Measurements from ENCODE around the gene MAPK7.

MAPK7 gene

DNA sequence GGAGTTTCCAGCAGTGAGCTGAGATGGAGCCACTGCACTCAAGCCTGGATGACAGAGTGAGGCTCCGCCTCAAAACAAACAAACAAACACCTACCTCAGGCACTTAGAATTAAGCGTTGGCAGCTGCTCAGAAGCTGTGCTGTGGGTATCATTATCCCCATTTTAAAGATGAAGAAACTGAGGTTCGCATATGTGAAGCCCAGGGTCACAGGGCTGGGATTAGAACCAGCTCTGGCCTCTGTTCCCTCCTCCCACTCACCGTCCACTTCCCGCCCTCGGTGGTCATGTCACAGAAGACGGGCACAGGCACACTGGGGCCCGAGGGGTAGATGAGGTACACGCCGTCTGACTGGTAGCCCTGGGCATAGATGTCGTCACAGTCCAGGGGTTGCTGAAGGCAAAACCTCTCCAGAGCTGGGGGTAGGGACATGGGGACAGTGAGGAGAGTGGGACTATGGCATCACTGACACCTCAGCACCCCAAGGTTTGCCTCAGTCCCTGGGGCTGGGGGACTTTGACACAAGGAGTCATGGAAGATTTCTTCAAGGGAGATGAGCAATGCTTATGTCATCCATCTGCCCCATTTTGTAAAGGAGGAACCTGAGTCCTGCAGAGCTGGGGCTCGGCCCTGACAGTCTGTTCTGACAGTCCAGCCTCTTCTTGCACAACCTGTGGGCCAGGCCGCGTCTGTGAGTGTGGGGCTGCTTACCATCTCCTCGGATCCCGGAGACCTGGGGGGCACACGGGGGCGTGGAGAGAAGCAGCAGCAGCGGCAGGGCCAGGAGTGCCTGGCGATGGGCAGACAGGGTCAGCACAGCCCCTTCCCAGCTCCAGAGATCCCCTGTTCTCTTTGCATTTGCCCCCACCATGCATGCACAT, 8.0 kb downstream of the MAPK7 start:
- Histone ChIP-seq H3K9ac (ENCODE audit: low read depth, low read length) (peak overlapping the region; percentile 47), H3K4me1 (ENCODE audit: control insufficient read depth, insufficient read depth, low read length) (peaks cover 12% of the 10 kb centered on the region), H3K4me3 (ENCODE audit: low read depth, low read length) (no peak overlapping the region), H3K9me3 (ENCODE audit: control insufficient read depth, insufficient read depth, low read length) (no peaks in the 10 kb centered on the region), H3K27me3 (ENCODE audit: control insufficient read depth, insufficient read depth, low read length) (no peaks in the 10 kb centered on the region), H3K36me3 (ENCODE audit: control insufficient read depth, insufficient read depth, low read length) (peaks cover 40% of the 10 kb centered on the region)

DNA sequence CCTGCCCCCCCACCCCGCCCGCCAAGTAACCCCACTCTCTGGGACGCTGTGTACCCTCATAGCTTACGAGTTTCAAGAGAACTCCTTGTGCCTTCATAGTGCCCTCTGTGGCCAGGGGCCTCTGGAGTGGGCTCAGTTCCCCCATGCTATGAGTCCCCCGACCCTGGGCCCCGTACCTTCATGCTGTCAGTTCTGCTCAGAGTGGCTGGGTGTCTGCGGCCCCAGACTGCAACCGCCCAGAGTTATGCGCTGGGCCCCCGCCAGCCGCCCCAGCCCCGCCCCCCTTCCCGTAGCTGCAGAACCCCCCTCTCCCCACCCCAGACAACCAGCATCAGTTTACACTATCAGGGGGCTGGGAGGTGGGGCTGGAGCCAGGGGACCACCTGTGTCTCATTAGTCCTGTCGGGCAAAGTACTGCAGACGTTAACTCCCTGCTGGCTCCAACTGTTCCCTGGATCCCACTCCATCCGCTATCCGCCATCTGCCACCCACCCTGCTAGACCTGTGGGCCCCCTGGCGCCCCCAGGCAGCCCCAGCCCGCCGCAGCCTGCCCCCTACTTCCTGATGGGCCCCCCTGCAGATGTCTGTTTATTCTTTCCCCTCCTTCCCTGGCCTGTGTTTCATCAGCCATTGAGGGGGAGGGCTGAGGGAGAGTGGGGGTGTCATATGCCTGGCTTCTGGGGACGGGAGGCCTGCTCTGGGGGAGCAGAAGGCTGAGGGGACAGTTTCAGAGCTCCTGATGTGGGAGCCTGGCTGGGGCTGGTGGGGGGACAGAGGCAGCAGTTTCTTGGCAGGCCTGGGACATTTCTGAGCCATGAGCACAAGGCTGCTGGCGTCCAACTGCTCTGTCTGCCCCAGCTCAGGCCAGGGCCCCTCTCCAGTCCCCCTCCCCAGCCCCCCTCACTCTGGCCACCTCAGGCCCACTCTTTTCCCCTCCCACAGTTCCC, 8.9 kb downstream of the MAPK7 start, which contains the start of gene MFAP4:
Gene MFAP4 (minus strand): TSS at position 217 of the 947 bp plus-strand sequence. CDS start 35 bp downstream, at position 182.
- Histone ChIP-seq H3K27me3 (ENCODE audit: control insufficient read depth, insufficient read depth, low read length) (no peaks in the 10 kb centered on the region), H3K9ac (ENCODE audit: low read depth, low read length) (peak within 1 kb of the TSS; percentile 47), H3K9me3 (ENCODE audit: control insufficient read depth, insufficient read depth, low read length) (no peaks in the 10 kb centered on the region), H3K36me3 (ENCODE audit: control insufficient read depth, insufficient read depth, low read length) (peaks cover 31% of the 10 kb centered on the region), H3K4me3 (ENCODE audit: low read depth, low read length) (peak within 1 kb of the TSS; percentile 8), H3K4me1 (ENCODE audit: control insufficient read depth, insufficient read depth, low read length) (peaks cover 15% of the 10 kb centered on the region)

DNA sequence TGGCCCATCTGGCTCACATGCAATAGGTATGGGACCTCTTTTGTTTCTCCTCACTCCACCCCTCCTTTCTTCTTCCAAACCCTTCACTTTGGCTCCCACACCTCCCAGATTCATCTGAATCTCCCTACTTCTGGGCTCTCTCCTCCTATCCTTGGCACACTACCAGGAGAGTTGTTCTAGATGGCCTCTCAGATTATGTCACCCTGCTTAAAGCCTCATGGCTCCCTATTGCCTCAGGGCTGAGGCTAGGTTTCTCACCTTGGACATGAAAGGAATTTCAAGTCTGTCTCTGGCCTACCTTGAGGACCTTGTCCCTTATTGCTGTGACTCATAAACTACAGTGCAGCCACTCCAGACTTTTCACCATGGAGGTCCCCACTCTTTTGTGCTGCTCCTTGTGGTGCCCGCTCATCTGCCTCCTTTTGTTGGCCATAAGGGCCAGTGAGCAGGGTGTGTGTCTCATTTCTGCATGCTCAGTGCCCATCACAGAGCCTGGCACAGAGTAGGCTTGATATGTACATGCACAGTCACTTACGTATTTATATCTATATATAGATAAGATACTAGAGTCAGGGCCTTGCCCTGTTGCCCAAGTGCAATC, 9.7 kb downstream of the MAPK7 start:
- H3K4me3 ChIP-seq (ENCODE audit: low read depth, low read length): no peak overlapping the region
- H3K27me3 ChIP-seq (ENCODE audit: control insufficient read depth, insufficient read depth, low read length): no peaks in the 10 kb centered on the region
- H3K9me3 ChIP-seq (ENCODE audit: control insufficient read depth, insufficient read depth, low read length): no peaks in the 10 kb centered on the region
- peaks cover 24% of the 10 kb centered on the region for H3K36me3 ChIP-seq (ENCODE audit: control insufficient read depth, insufficient read depth, low read length)
- peak overlapping the region; percentile 24 for H3K9ac ChIP-seq (ENCODE audit: low read depth, low read length)
- H3K4me1 ChIP-seq (ENCODE audit: control insufficient read depth, insufficient read depth, low read length): peaks cover 15% of the 10 kb centered on the region

DNA sequence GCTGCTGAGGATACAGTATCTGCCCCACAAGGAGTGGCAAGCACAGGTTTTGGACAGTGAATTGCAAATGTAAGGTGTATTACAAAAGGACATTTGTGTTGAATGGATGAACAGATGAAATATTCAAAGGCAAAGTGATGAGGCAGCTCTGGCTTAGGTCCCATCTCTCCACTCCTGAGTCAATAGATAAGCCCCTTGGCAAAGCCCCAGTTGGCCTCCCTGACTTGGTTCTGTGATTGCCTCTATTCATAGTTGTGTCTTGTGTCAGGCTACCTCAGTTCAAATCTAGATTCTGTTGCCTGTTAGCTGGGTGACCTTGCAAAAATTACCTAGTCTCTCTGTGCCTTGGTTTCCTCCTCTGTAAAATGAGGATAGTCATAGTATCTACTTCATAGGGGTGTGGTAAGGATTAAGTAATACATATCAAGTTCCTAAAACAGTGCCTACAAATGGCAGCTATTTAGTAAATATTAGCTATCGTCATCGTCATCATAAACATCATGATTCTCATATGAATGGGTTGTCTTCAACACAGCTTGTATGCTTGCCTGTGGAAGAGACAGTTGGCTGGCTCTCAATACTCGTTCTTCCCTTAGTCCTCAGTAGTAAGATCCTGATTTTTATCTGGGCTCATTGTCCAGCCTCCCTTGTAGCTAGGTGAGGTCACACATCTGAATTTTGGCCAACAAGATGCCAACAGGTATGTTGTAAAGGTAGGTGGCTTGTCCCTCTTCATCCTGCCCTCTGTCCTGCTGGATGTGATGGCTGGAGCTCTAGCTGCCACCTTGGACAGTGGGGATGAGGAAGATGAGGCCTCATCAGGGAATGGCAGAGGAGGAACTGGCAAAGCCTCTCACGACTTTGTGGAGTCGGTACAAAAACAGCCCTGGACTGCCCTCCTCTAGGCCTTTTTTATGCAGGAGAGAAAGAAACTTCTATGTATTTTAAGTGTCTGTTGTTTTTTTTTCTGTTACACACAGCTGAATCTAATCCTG, 10.8 kb downstream of the MAPK7 start:
- Histone ChIP-seq H3K4me1 (ENCODE audit: control insufficient read depth, insufficient read depth, low read length) (peaks cover 15% of the 10 kb centered on the region), H3K4me3 (ENCODE audit: low read depth, low read length) (no peak overlapping the region), H3K36me3 (ENCODE audit: control insufficient read depth, insufficient read depth, low read length) (peaks cover 15% of the 10 kb centered on the region), H3K9me3 (ENCODE audit: control insufficient read depth, insufficient read depth, low read length) (no peaks in the 10 kb centered on the region), H3K27me3 (ENCODE audit: control insufficient read depth, insufficient read depth, low read length) (no peaks in the 10 kb centered on the region), H3K9ac (ENCODE audit: low read depth, low read length) (no peak overlapping the region)

DNA sequence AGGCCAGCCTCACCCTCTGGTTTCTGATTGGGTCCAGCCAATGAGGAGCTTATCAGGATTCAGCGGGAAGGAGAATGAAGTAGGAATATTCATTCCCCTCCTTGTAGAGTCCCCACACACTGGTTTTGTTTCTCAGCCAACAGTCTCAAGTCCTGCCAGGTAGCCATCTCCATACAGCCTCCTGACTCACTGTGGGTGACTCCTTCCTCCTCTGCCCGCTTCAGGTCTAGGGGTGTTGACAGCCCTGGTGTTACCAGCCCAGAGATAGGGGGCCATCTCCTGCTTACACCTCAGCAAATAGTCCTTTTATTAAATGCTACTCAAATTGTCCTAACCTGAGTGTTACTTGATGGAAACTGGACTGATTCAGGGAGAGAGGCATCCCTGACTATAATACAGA, 12.7 kb downstream of the MAPK7 start:
- Histone ChIP-seq H3K4me1 (ENCODE audit: control insufficient read depth, insufficient read depth, low read length) (peaks cover 14% of the 10 kb centered on the region), H3K36me3 (ENCODE audit: control insufficient read depth, insufficient read depth, low read length) (no peaks in the 10 kb centered on the region), H3K27me3 (ENCODE audit: control insufficient read depth, insufficient read depth, low read length) (no peaks in the 10 kb centered on the region), H3K4me3 (ENCODE audit: low read depth, low read length) (no peak overlapping the region), H3K9ac (ENCODE audit: low read depth, low read length) (peak overlapping the region; percentile 32), H3K9me3 (ENCODE audit: control insufficient read depth, insufficient read depth, low read length) (no peaks in the 10 kb centered on the region)

DNA sequence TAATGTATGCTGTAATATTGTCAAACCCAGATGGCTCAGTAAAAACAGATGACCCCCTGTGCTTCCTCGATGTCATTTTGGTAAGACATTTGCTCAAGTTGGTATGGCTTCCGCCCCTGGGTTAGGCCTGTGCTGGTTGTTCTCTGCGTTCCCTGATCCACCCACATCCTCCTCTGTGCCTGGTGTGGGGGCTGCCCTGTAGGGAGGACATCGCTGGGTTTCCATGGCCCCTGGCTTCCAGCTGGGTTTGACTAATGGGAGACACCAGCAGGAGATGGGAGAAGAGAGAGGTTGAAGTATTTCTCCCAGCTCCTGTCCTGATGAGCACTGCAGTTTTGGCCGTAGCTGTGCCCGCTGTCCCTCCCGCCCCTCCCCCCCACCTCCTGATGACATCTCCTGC, 13.1 kb downstream of the MAPK7 start:
- no peaks in the 10 kb centered on the region for H3K9me3 ChIP-seq (ENCODE audit: control insufficient read depth, insufficient read depth, low read length)
- H3K4me1 ChIP-seq (ENCODE audit: control insufficient read depth, insufficient read depth, low read length): peaks cover 9% of the 10 kb centered on the region
- no peaks in the 10 kb centered on the region for H3K36me3 ChIP-seq (ENCODE audit: control insufficient read depth, insufficient read depth, low read length)
- H3K27me3 ChIP-seq (ENCODE audit: control insufficient read depth, insufficient read depth, low read length): no peaks in the 10 kb centered on the region
- no peak overlapping the region for H3K9ac ChIP-seq (ENCODE audit: low read depth, low read length)
- H3K4me3 ChIP-seq (ENCODE audit: low read depth, low read length): no peak overlapping the region

DNA sequence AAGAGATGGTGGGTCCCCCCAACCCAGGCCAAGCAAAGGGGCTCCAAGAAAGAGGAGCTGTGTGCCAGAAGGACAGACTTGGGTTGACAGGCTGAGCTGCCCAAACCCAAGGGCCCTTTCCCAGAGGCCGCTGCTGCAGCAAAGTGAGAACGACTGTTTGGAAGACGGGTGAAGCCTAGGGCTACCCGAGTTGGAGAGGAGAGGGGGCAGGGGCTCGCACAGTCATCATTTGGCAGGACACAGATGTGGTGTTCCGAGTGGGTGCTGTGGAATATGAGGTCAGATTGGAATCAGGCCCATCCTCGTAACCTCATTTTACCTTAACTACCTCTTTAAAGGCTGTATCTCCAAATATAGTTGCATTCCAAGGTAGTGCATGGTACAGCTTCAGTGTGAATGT, 14.0 kb downstream of the MAPK7 start:
- Histone ChIP-seq H3K4me1 (ENCODE audit: control insufficient read depth, insufficient read depth, low read length) (peaks cover 8% of the 10 kb centered on the region), H3K4me3 (ENCODE audit: low read depth, low read length) (no peak overlapping the region), H3K36me3 (ENCODE audit: control insufficient read depth, insufficient read depth, low read length) (no peaks in the 10 kb centered on the region), H3K9ac (ENCODE audit: low read depth, low read length) (peak overlapping the region; percentile 51), H3K27me3 (ENCODE audit: control insufficient read depth, insufficient read depth, low read length) (no peaks in the 10 kb centered on the region), H3K9me3 (ENCODE audit: control insufficient read depth, insufficient read depth, low read length) (no peaks in the 10 kb centered on the region)

DNA sequence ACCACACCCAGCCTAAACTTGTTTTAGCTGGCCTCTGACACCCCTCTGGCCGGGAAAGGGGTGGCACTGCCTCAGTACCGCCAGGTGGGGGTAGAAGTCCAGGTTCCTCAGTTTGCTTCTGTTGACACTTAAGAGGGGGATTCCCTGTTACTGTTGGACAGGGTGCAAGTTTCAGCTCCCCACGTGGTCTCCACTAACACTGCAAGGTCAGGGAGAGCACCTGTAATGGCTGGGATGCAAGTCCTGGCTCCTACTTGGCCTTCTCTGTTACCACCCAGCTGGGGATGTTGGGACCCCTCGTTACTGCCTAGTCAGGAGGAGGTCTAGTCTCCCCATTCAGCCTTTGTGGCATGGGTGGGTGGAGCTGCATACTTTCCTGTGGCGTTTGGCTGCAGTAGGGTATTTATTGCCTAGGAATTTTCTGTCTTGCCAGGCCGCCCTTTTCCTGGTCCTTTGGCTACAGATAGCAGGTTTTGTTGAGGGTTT, 19.3 kb downstream of the MAPK7 start:
- no peaks in the 10 kb centered on the region for H3K9me3 ChIP-seq (ENCODE audit: control insufficient read depth, insufficient read depth, low read length)
- peak overlapping the region; percentile 1 for H3K9ac ChIP-seq (ENCODE audit: low read depth, low read length)
- peaks cover 7% of the 10 kb centered on the region for H3K4me1 ChIP-seq (ENCODE audit: control insufficient read depth, insufficient read depth, low read length)
- no peak overlapping the region for H3K4me3 ChIP-seq (ENCODE audit: low read depth, low read length)
- no peaks in the 10 kb centered on the region for H3K27me3 ChIP-seq (ENCODE audit: control insufficient read depth, insufficient read depth, low read length)
- no peaks in the 10 kb centered on the region for H3K36me3 ChIP-seq (ENCODE audit: control insufficient read depth, insufficient read depth, low read length)

DNA sequence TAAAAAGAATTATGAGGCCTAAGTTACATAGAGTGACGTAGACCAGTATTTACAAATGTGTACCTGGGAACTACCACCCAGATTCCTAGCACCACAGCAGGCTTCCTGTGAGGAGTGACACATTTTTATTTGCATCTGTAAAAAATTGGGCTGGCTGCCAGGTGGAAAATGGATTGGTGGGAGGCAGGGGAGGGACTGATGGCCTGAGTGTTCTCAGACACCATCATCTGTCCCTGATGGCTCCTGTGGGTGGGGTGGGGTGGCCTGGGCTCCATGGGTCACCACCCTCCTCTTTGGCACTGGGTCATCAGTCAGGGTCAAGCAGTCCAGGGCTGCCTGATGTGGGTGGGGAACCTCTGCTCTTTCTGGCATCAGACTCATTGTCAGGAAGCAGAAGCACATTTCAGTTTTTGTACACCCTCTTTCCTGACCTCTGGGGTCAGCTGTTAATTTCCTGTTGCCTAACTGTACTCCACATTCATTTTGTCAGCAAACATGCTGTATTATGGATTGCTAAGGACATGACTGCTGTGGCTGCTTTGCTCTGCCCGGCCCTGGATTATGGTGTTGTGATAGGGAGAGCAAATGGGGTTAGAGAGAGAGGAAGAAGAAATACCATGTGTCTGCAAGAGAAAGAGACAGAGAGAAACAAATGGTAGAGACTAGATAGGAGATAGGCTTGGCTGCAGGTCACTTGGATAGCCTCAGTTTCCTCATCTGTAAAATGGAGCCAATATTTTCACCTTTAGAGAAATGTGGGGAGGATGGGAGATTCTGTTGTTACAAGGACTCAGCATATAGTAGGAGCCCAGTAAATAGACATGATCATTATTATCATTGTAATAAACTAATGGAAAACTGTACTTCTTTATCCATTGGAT, 20.2 kb downstream of the MAPK7 start:
- Histone ChIP-seq H3K4me3 (ENCODE audit: low read depth, low read length) (no peak overlapping the region), H3K9me3 (ENCODE audit: control insufficient read depth, insufficient read depth, low read length) (no peaks in the 10 kb centered on the region), H3K36me3 (ENCODE audit: control insufficient read depth, insufficient read depth, low read length) (no peaks in the 10 kb centered on the region), H3K9ac (ENCODE audit: low read depth, low read length) (no peak overlapping the region), H3K27me3 (ENCODE audit: control insufficient read depth, insufficient read depth, low read length) (no peaks in the 10 kb centered on the region), H3K4me1 (ENCODE audit: control insufficient read depth, insufficient read depth, low read length) (peaks cover 7% of the 10 kb centered on the region)

Measured in iPS-15b (cell line).